ENCODE results near the gene BMP10.

GRCh38 chr2:68829749-68830148, 41.4 kb downstream of the BMP10 start:
- TF ChIP-seq, protein P1, sequence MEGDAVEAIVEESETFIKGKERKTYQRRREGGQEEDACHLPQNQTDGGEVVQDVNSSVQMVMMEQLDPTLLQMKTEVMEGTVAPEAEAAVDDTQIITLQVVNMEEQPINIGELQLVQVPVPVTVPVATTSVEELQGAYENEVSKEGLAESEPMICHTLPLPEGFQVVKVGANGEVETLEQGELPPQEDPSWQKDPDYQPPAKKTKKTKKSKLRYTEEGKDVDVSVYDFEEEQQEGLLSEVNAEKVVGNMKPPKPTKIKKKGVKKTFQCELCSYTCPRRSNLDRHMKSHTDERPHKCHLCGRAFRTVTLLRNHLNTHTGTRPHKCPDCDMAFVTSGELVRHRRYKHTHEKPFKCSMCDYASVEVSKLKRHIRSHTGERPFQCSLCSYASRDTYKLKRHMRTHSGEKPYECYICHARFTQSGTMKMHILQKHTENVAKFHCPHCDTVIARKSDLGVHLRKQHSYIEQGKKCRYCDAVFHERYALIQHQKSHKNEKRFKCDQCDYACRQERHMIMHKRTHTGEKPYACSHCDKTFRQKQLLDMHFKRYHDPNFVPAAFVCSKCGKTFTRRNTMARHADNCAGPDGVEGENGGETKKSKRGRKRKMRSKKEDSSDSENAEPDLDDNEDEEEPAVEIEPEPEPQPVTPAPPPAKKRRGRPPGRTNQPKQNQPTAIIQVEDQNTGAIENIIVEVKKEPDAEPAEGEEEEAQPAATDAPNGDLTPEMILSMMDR (optimal IDR thresholded peaks at IDR 0.05 in 1 of 3, IDR thresholded peaks at IDR 0.05 in 1 of 3, conservative IDR thresholded peaks at IDR 0.05 in 1 of 3; ENCODE audit: extremely low read depth in 1 of 3, insufficient read depth in 2 of 3, low read length in 3 of 3): no peak
- TF ChIP-seq EZH2 (IDR thresholded peaks at IDR 0.05; ENCODE audit: low read length): no peak
